ENCODE data around the gene PPP2R2C. TPM values are rescaled to one million over a fixed set of nuclear protein-coding genes. Genes with fewer than 3 reads are reported as not detected.

Gene PPP2R2C
- total RNA-seq, 1 experiment from 2014 or later: not detected

DNA sequence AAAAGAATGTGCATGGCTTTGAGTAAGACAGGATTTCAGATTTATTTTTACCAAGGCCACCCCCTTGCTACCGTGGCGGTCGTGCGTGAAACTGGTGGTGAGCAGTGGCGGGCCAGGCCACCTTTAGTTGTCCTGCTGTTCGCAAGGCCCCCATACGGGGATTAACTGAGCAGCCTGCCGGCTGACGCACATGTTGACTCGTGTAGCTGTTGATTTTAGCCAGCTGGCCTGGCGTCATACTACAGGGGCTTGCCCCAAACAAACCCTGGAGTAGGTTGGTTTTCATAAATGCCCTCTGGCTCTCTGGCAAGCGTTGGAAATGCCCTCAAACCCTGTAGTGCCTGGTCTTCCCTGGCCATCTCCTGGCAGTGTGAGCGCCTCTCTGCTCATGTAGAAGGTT, 174.4 kb downstream of the PPP2R2C start:
- Mint-ChIP-seq H3K9me3 (ENCODE audit: unreplicated experiment) (no peaks in the 10 kb centered on the region), H3K4me3 (ENCODE audit: unreplicated experiment) (no peak overlapping the region), H3K27me3 (ENCODE audit: insufficient read depth, unreplicated experiment) (no peaks in the 10 kb centered on the region), H3K27ac (ENCODE audit: unreplicated experiment) (no peak overlapping the region), H3K4me1 (ENCODE audit: low read depth, unreplicated experiment) (no peaks in the 10 kb centered on the region), H3K36me3 (ENCODE audit: insufficient read depth, unreplicated experiment) (peaks cover 17% of the 10 kb centered on the region)
- POLR2A ChIA-PET: no interaction called here
- no peaks in the 10 kb centered on the region for H3K4me1 ChIP-seq
- no peak overlapping the region for H3K4me3 ChIP-seq (ENCODE audit: low read depth, low read length)
- H3K9me3 ChIP-seq: no peaks in the 10 kb centered on the region
- CTCF ChIA-PET: no interaction called here
- H3K27me3 ChIP-seq (replicated peaks; ENCODE audit: control insufficient read depth, insufficient read depth, low read length): no peaks in the 10 kb centered on the region
- no peak for DNase-seq
- TF ChIP-seq CTCF (IDR thresholded peaks at IDR 0.05; ENCODE audit: insufficient read depth in 1 of 2, low read depth in 1 of 2, low read length in 1 of 2, severe bottlenecking in 1 of 2, unreplicated experiment in 1 of 2): no peak
- no TSS peak for BruUV-seq (replicated peaks)
- intact Hi-C loops (cut with micrococcal nuclease; ENCODE audit: unreplicated experiment): no loop called here
- no peaks in the 10 kb centered on the region; the same call in 1 of the 2 replicates for H3K36me3 ChIP-seq (ENCODE audit: control insufficient read depth, insufficient read depth, low read length)

DNA sequence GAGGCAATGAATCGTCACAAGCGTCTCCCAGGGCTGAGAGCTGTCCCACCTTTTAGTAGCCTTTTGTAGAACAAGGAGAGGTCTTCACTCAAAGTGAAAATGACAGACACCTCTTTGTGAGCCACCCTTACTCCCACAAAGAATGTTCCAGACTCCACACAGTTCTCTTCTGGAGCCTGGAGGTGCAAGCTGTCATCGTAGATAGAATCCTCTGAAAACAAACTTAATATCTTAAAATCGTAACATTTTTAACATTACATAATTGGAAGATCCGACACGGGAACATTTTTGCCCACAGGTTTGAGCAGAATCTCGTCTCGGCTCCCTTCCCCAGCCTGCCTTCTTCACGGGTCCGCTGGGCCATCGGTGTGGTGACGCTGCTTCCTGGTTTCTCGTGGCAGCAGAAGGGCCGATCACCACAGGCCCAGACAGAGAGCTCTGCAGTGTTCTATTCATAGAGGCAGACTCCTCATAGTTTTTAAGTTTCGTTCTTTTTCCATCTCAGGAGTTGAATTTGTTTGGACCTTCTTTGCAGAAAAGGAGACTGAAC, 175.1 kb downstream of the PPP2R2C start:
- H3K27ac Mint-ChIP-seq (ENCODE audit: unreplicated experiment): no peak overlapping the region
- BruUV-seq (replicated peaks): no TSS peak

DNA sequence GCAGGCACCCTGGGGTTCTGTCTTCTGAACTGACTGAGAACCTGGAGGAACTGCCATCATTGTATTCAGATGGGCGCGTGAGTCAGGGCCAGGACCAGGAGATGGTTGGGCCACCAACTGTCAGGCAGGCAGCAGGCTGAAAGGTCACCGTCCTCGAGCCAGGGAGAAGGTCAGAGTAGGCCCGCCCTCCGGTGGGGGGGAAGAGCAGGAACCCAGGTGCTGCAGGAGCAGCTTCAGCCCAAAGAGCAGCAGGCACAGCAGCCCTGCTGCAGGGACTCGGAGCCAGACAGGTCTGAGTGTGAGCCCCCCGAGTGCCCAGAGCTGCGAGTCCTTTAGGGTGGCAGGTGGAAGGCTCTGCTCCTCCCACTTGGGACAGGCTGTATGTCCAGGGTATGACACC, 176.4 kb downstream of the PPP2R2C start:
- ChIA-PET CTCF (no interaction called here), POLR2A (no interaction called here)
- H3K27me3 ChIP-seq (replicated peaks; ENCODE audit: control insufficient read depth, insufficient read depth, low read length): no peaks in the 10 kb centered on the region
- no peaks in the 10 kb centered on the region for H3K9me3 ChIP-seq
- Mint-ChIP-seq H3K4me1 (ENCODE audit: low read depth, unreplicated experiment) (no peaks in the 10 kb centered on the region), H3K36me3 (ENCODE audit: insufficient read depth, unreplicated experiment) (peaks cover 11% of the 10 kb centered on the region), H3K4me3 (ENCODE audit: unreplicated experiment) (no peak overlapping the region), H3K27ac (ENCODE audit: unreplicated experiment) (no peak overlapping the region), H3K9me3 (ENCODE audit: unreplicated experiment) (no peaks in the 10 kb centered on the region), H3K27me3 (ENCODE audit: insufficient read depth, unreplicated experiment) (no peaks in the 10 kb centered on the region)
- intact Hi-C loops (cut with micrococcal nuclease; ENCODE audit: unreplicated experiment): no loop called here
- no TSS peak for BruUV-seq (replicated peaks)
- DNase-seq: no peak
- no peaks in the 10 kb centered on the region for H3K4me1 ChIP-seq
- TF ChIP-seq CTCF (IDR thresholded peaks at IDR 0.05; ENCODE audit: insufficient read depth in 1 of 2, low read depth in 1 of 2, low read length in 1 of 2, severe bottlenecking in 1 of 2, unreplicated experiment in 1 of 2): no peak
- H3K4me3 ChIP-seq (ENCODE audit: low read depth, low read length): no peak overlapping the region
- H3K36me3 ChIP-seq (ENCODE audit: control insufficient read depth, insufficient read depth, low read length): no peaks in the 10 kb centered on the region; the same call in 1 of the 2 replicates

More for the DNA sequence above, 175.1 kb downstream of the PPP2R2C start:
- ChIA-PET POLR2A (no interaction called here), CTCF (no interaction called here)
- DNase-seq: no peak
- no peaks in the 10 kb centered on the region for H3K9me3 Mint-ChIP-seq (ENCODE audit: unreplicated experiment)
- H3K4me1 Mint-ChIP-seq (ENCODE audit: low read depth, unreplicated experiment): no peaks in the 10 kb centered on the region
- H3K27me3 ChIP-seq (replicated peaks; ENCODE audit: control insufficient read depth, insufficient read depth, low read length): no peaks in the 10 kb centered on the region
- peaks cover 17% of the 10 kb centered on the region for H3K36me3 Mint-ChIP-seq (ENCODE audit: insufficient read depth, unreplicated experiment)
- intact Hi-C loops (cut with micrococcal nuclease; ENCODE audit: unreplicated experiment): no loop called here
- no peak overlapping the region for H3K4me3 Mint-ChIP-seq (ENCODE audit: unreplicated experiment)
- no peak for TF ChIP-seq CTCF (IDR thresholded peaks at IDR 0.05; ENCODE audit: insufficient read depth in 1 of 2, low read depth in 1 of 2, low read length in 1 of 2, severe bottlenecking in 1 of 2, unreplicated experiment in 1 of 2)
- no peaks in the 10 kb centered on the region; the same call in 1 of the 2 replicates for H3K36me3 ChIP-seq (ENCODE audit: control insufficient read depth, insufficient read depth, low read length)
- no peaks in the 10 kb centered on the region for H3K4me1 ChIP-seq
- no peak overlapping the region for H3K4me3 ChIP-seq (ENCODE audit: low read depth, low read length)
- H3K27me3 Mint-ChIP-seq (ENCODE audit: insufficient read depth, unreplicated experiment): no peaks in the 10 kb centered on the region
- no peaks in the 10 kb centered on the region for H3K9me3 ChIP-seq
